AG08396 (cell line): ENCODE data around the gene RALY.
A peak's percentile ranks its signal among the peaks of the same experiment; 100 is the strongest.
"Not testable (repeated sequence)": the region's sequence is repeated elsewhere in the genome, so short reads cannot be mapped to it uniquely, and the experiment has no call there.

Experiments used
- DNase-seq: peaks from one replicate; pipeline ENCODE4 v3.0.0; 2012; ENCODE audit warnings: low spot score, mixed read lengths

The RALY gene

DNA sequence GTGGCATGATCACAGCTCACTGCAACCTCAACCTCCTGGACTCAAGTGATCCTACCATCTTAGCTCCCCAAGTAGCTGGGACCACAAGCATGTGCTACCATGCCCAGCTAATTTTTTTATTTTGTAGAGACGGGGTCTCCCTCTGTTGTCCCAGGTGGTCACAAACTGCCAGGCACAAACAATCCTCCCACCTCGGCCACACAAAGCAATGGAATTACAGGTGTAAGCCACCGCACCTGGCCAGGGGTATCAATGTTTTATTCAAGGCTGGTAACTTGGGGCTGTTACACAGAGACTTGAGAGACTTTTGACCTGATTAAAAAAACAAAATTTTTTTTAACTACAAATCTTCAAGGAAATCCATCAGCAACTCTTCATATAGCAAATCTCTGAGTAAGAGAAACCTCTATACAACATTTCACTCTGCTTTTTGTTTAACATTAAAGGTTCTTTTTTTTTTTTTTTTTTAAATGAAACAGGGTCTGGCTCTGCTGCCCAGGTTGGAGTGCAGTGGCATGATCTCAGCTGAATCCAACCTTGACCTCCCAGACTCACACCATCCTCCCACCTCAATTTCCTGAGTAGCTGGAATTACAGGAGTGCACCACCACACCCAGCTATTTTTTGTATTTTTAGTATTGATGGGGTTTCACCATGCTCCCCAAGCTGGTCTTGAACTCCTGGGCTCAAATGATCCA lies 112.4 kb downstream of the RALY start:
- no peak for DNase-seq

- no peak for DNase-seq
These were observed 115.0 kb downstream of the RALY start for GRCh38 chr20:34108616-34109174.

DNA sequence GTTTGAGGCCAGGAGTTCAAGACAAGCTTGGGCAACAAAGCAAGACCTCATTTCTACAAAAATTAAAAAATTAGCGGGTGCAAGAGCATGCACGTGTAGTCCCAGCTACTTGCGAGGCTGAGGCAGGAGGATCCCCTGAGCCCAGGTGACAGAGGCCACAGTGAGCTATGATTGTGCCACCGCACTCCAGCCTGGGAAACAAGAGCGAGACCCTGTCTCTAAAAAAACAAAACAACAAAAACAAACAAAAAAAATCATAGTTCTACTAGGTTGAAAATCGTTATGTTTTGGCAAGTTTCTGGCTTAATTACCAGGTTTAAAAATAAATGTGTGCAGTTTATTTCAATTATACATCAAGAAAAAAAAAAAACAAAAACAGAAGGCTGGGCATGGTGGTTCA lies 115.7 kb downstream of the RALY start:
- no peak for DNase-seq

DNA sequence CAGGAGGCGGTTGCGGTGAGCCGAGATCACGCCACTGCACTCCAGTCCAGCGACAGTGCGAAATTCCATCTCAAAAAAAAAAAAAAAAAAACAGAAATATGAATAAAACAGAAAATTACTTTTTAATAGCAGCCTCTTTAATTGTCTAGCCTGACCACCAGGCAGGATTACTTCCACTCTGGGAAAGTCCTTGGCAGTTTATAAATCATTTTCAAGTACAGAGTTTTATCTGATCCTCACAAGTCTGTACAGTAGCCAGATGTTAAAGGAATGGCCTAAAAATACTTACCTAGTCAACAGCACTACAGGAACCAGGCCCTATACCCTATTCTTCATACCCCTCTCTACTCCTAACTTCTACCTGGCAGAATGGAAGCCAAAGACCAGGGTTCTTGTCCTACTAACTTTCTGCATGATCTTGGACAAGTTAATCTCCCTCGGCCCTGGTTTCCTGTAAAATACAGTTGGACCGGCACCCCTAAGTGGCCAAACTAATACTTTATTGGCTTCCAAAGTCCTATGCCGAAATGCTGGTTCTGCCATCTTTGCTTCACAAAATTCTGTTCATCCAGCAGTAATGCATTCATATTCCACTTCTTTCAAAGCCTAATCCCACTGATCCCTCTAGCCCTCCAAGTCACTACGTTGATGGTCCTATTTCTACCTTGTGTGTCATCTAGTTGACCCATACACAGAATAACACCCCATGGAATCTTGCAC lies 116.5 kb downstream of the RALY start:
- DNase-seq, result no peak

DNA sequence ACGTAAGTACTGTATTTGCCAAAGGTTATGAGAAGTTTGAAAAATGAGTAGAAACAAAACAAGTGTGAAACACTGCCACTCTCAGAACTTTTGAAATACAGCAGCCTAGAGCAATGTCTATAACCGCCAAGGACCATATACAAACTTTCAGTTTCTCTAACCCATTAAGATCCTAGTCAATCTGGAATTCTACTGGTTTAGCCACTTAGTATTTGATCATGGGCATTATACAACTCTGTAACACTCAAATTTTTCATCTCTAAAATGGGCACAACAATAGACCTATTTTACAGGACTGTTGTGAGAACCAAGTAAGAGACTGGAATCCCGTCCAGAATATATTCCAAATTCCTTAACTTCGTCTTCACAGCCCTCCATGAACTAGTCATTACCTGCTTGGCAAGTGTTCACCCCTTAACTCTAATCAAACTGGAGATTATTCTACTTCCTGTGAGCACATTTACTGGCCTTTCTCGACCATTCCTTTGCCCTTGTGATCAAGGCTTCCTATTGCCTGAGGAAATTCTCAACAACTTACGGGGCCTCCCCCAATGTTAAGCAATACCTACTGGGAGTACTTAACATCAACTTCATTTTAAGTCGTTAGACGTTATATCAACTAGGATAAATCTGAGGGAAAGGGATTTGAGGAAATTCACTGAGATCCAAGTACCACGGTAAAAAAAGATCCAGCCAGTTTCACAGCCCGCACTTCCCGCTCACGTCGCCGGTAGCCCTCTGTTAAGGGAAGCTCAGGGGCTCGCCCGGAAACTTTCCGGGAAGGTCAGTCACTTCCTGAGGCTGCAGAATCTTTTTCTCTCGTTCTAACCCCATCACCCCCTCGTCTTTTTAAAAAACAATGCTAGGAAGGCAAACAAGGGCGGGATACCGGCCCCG lies 117.3 kb downstream of the RALY start:
- DNase-seq, result peak; percentile 34

DNA sequence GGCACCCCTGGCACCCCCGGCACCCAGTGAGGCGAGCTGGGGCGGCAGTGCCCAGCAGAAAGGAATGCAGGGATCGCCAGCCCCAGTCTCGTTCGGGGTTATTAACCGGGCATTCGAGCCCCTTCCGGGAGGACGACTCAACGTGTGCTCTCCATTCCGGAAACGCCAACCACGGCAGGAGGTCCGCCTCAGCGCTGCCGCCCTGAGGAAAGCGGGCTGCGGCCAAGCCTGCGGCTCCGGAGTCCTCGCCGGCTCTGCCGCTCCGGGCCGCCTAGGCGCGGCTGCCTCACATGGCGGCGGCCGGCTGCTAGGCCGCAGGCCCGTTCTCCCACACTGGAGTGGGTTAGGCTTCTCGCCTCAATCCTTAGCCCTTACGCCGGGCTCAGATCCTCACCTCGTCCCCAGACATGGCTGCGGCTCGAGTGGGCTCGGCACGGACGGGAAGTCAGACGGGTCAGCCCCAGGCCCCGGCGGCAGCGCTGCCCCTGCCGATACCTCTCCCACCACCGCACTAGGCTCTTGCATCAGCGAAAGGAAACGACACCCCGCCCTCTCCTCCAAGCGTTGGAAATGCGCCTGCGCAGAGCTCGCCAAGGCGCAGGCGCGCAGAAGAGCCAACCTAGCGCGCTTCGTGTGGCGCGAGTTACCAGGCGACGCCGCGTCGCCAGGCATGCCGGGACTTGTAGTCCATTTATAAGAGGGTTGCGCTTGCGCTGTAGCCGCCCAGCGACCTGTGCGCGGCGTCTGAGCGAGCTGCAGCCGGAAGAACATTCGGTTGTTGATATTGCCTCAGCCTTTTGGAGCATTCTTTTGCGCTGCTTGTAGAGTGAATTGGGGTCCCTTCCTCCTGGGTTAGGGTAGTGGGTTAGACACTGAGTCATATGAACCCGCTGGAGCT lies 118.2 kb downstream of the RALY start, which contains the start of gene EIF2S2:
TSS of gene EIF2S2 (minus strand) at position 542 of the 898 bp plus-strand sequence. CDS start at position 409, 133 bp downstream.
- peak; percentile 99 for DNase-seq

DNA sequence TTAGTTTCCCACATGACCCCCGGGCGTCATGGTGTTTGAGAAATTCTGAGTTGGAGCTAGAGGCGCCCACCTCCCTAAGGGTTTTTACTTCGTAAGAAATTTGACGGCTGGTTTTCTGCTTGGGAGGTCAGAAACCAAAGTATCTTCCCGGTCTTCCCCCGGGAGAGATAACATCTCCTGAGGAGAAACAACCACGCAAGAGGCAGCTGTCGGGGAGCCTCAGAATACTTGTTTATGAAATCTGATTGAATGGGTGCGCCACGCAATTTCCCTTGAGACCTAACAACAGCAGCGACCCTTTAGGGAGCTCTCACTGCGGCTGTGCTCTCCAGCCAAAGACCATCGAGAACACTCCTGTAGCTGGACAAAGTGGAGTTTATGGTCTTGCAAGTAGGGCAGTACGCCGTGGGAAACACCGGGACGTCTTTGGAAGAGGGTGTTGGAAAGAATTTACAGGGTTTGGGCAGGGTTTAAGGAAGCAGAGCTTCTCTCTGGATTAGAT lies 118.9 kb downstream of the RALY start:
- DNase-seq, result peak; percentile 36

DNA sequence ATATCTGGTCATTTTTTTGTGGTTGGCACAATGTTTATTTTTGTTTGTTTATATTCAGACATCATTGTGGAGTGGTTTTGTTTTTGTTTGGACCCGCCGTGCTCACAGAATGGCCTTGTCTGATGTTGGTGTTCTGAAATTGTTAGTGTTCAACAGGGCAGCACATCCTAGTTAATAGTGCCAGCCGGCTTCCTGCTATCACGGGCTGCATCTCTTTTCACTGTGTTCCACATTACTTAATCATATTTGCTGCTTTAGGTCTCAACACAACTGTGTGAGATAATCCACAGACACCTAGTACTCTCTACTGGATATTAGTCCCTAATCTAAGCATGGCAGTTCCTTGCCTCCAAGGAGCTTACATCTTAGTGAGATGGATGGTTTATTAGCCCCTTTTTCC lies 121.1 kb downstream of the RALY start:
- no peak for DNase-seq

GRCh38 chr20:34115232-34115631 lies 121.5 kb downstream of the RALY start:
- no peak for DNase-seq

DNA sequence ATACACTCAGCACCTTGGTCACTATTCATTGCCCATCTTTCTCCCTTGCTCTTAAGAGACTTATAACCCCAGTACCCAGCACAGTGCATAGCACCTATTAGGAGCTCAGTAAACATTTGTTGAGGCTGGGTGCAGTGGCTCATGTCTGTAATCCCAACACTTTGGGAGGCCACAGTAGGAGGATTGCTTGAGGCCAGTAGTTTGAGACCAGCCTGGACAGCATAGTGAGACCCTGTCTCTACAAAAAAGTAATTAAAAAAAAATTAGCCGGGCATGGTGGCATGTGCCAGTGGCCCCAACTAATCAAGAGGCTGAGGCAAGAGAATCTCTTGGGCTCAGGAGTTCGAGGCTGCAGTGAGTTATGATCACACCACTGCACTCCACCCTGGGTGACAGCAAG lies 126.5 kb downstream of the RALY start:
- DNase-seq, result no peak

DNA sequence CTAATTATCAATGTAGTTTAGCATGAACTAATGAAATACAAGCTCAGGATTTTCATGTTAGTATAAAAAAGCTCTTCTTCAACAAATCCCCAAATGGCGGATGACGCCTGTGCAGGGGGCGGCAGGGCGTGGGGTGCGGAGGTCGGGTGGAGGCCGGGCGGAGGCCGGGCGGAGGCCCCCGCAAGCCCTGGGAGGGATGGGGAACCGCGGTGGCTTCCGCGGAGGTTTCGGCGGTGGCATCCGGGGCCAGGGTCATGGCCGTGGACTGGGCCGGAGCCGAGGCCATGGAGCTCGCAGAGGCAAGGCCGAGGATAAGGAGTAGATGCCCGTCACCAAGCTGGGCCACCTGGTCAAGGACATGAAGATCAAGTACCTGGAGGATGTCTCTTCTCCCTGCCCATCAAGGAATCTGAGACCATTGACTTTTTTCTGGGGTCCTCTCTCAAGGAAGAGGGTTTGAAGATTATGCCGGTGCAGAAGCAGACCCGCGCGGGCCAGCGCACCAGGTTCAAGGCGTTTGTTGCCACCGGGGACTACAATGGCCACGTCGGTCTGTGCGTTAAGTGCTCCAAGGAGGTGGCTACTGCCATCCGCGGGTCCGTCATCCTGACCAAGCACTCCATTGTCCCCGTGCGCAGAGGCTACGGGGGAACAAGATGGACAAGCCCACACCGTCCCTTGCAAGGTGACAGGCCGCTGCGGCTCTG lies 128.7 kb downstream of the RALY start:
- no peak for DNase-seq

DNA sequence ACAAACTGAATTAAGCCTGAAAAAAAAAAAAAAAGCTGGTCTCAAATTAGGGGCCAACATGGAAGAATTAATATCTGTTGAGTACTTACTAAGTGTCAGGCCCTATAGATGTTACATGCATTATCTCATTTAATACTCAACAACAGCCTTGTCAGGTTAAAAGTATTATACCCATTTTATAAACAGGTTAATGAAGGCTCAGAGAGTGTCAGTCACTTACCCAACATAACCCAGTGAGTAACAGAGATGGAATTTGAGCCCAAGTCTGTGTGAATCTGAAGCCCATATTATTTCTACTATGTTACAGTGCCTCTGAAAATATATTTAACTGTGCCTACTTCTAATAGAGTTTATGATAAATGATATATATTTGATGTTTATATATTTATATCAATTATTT lies 129.6 kb downstream of the RALY start:
- DNase-seq, result no peak

DNA sequence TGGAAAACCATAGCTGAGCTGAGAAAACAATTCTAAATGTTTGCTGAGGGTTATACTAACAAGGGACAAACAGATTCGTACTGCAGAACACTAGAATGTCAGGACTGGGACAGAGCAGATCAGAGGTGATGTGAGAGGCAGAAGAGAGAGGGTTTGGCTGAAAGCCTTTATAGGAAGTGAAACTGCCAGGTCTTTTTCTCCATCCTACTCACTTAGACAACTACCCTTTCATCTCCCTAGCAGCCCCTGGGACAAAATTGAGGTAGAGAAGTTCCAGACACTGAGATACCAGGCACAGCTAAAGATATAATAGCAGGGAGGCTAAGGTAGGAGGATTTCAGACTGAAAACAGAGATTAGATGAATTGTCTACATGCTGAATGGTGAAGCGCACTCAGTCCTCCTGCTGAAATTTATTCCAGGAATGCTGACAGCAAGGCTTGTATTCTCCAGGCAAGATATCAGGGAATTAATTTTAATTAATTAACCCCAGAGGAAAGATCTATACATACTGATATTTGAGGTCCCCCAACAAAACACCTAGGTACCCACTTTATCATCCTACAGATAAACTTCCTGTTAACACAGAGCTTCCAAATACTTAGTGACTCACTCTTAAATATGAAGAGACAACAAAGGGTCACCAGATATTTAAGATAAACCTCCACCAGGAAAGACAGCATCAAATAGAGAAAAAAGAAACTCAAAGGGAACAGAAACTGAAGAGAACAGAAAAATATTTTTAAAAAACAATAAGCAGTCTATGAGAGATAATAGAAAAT lies 130.9 kb downstream of the RALY start:
- DNase-seq, result no peak

GRCh38 chr20:34127792-34128191 lies 134.1 kb downstream of the RALY start:
- no peak for DNase-seq

GRCh38 chr20:34129518-34130162 lies 135.9 kb downstream of the RALY start:
- DNase-seq, result peak; percentile 84

DNA sequence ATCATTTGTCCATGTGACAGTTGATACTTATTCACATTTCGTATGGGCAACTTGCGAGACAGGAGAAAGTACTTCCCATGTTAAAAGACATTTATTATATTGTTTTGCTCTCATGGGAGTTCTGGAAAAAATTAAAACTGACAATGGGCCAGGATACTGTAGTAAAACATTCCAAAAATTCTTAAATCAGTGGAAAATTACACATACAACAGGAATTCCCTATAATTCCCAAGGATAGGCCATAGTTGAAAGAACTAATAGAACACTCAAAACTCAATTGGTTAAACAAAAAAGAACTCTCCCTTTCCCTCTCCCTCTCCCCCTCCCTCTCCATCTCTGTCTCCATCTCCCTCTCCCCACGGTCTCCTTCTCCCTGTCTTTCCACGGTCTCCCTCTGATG lies 137.8 kb downstream of the RALY start:
- no peak for DNase-seq

DNA sequence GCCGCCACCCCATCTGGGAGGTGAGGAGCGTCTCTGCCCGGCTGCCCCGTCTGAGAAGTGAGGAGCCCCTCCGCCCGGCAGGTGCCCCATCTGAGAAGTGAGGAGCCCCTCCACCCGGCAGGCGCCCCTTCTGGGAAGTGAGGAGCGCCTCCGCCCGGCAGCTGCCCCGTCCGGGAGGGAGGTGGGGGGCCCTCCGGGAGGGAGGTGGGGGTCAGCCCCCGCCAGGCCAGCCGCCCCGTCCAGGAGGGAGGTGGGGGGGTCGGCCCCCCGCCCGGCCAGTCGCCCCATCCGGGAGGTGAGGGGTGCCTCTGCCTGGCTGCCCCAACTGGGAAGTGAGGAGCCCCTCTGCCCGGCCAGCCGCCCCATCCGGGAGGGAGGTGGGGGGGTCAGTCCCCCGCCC lies 138.8 kb downstream of the RALY start:
- not testable (repeated sequence) for DNase-seq

- DNase-seq, result not testable (repeated sequence)
These were observed 139.2 kb downstream of the RALY start for GRCh38 chr20:34132943-34133342.

- not testable (repeated sequence) for DNase-seq
These were observed 139.7 kb downstream of the RALY start for GRCh38 chr20:34133365-34133860.
